ENCODE data around the gene NIP7. TPM values are rescaled to one million over a fixed set of nuclear protein-coding genes. Genes with fewer than 3 reads are reported as not detected.
A peak's percentile ranks its signal among the peaks of the same experiment; 100 is the strongest.
"Not testable (repeated sequence)": the region's sequence is repeated elsewhere in the genome, so short reads cannot be mapped to it uniquely, and the experiment has no call there.

NIP7 gene
- total RNA-seq, 2 experiments from 2014 or later: 43.3 to 47.1 TPM

GRCh38 chr16:69349536-69349935 is 10.0 kb downstream of the NIP7 start:
- ChIA-PET CTCF (no interaction called here), POLR2A (no interaction called here)
- peaks cover 9% of the 10 kb centered on the region for H3K4me1 Mint-ChIP-seq (ENCODE audit: low read depth)
- no peaks in the 10 kb centered on the region for H3K27me3 Mint-ChIP-seq
- intact Hi-C loops (cut with micrococcal nuclease): no loop called here
- H3K4me3 Mint-ChIP-seq: no peak overlapping the region
- H3K27ac Mint-ChIP-seq: no peak overlapping the region
- H3K36me3 Mint-ChIP-seq: peaks cover 26% of the 10 kb centered on the region
- no peak for DNase-seq
- no peaks in the 10 kb centered on the region for H3K9me3 Mint-ChIP-seq

GRCh38 chr16:69350536-69351133 is 11.1 kb downstream of the NIP7 start:
- H3K9me3 Mint-ChIP-seq: no peaks in the 10 kb centered on the region
- no peak overlapping the region for H3K27ac Mint-ChIP-seq
- ChIA-PET CTCF (no interaction called here), POLR2A (no interaction called here)
- H3K4me3 Mint-ChIP-seq: no peak overlapping the region
- peaks cover 6% of the 10 kb centered on the region for H3K4me1 Mint-ChIP-seq (ENCODE audit: low read depth)
- intact Hi-C loops (cut with micrococcal nuclease): no loop called here
- no peak for DNase-seq
- no peaks in the 10 kb centered on the region for H3K27me3 Mint-ChIP-seq
- peaks cover 28% of the 10 kb centered on the region for H3K36me3 Mint-ChIP-seq

- H3K9me3 Mint-ChIP-seq: no peaks in the 10 kb centered on the region
- ChIA-PET CTCF (no interaction called here), POLR2A (interaction anchor here (0.5 to 0.6 kb wide), 2 partner anchors 262 to 518 kb away, joined by 3 to 4 read pairs; no protein-coding TSS in a partner anchor)
- no peaks in the 10 kb centered on the region for H3K27me3 Mint-ChIP-seq
- intact Hi-C loops (cut with micrococcal nuclease): no loop called here
- H3K4me1 Mint-ChIP-seq (ENCODE audit: low read depth): no peaks in the 10 kb centered on the region
- H3K36me3 Mint-ChIP-seq: peaks cover 30% of the 10 kb centered on the region
- no peak for DNase-seq
- no peak within 1 kb of the TSS for H3K4me3 Mint-ChIP-seq
- no peak within 1 kb of the TSS for H3K27ac Mint-ChIP-seq
Observed at GRCh38 chr16:69351309-69352027, 11.9 kb downstream of the NIP7 start, which contains the start of gene TMED6. TSS of gene TMED6 (minus strand) at chr16:69351786. CDS start at chr16:69351753, 33 bp downstream.

DNA sequence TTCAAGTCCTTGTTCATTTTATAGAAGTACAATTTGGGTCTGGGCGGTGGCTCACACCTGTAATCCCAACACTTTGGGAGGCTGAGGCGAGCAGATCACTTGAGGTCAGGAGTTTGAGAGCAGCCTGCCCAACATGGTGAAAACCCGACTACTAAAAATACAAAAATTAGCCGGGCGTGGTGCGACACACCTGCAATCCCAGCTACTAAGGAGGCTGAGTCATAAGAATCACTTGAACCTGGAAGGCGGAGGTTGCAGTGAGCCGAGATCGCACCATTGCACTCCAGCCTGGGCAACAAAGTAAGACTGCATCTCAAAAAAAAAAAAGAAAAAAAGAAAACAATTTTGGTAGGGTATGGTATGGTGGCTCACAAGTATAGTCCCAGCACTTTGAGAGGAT is 20.5 kb downstream of the NIP7 start:
- not testable (repeated sequence) for DNase-seq, H3K27me3 Mint-ChIP-seq

DNA sequence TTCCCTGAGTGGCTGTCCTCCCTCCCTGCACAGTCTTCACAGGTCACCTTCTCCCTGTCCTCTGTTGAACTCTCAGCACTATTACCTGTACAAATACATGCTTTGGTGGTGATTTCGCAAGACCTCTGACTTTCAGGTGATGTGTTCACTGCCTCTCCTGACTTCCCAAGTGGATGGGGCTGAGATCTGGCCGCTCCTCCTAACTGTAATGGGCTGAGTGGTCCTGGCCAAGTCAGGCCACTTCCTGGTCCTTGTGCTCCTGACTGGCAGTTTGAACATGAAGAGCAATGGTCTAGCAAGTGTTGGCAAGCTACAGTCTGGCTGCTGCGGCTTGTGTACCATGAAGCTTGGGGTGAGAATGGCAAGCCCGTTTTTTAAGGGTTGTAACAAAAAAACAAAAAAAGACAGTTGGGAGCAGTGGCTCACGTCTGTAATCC is 23.7 kb downstream of the NIP7 start:
- H3K36me3 Mint-ChIP-seq: peaks cover 40% of the 10 kb centered on the region
- intact Hi-C loops (cut with micrococcal nuclease): no loop called here
- no peaks in the 10 kb centered on the region for H3K27me3 Mint-ChIP-seq
- no peak overlapping the region for H3K4me3 Mint-ChIP-seq
- H3K9me3 Mint-ChIP-seq: no peaks in the 10 kb centered on the region
- POLR2A ChIA-PET: no interaction called here
- CTCF ChIA-PET: no interaction called here
- no peak for DNase-seq
- H3K4me1 Mint-ChIP-seq (ENCODE audit: low read depth): peaks cover 18% of the 10 kb centered on the region
- no peak overlapping the region for H3K27ac Mint-ChIP-seq

More for the DNA sequence above, 20.5 kb downstream of the NIP7 start:
- H3K27ac Mint-ChIP-seq; H3K4me1 Mint-ChIP-seq (ENCODE audit: low read depth); H3K4me3 Mint-ChIP-seq; H3K9me3 Mint-ChIP-seq; intact Hi-C loops (cut with micrococcal nuclease); CTCF ChIA-PET; POLR2A ChIA-PET: not testable (repeated sequence)
- H3K36me3 Mint-ChIP-seq: peaks cover 26% of the 10 kb centered on the region

DNA sequence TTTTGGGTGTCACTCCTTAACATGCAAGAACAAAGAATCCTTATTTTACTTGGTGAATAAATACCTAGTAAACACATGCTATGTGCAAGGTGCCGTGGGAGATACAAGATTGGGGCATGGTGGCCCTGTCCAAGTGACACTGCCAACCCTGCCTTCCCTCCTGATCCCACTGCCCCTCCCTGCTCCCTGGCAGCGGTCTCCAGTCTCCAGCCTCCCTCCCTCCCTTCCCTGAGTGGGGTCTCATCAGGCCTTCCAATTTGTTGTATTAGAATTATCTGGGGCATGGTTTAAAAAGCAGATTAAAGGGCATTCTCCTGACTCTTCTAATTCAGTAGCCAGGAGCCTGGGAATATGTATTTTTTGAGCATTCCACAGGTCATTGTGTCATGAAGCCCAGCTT is 24.5 kb downstream of the NIP7 start:
- intact Hi-C loops (cut with micrococcal nuclease): no loop called here
- H3K27ac Mint-ChIP-seq: no peak overlapping the region
- H3K4me1 Mint-ChIP-seq (ENCODE audit: low read depth): peaks cover 18% of the 10 kb centered on the region
- H3K36me3 Mint-ChIP-seq: peaks cover 42% of the 10 kb centered on the region
- H3K9me3 Mint-ChIP-seq: no peaks in the 10 kb centered on the region
- H3K27me3 Mint-ChIP-seq: no peaks in the 10 kb centered on the region
- no peak overlapping the region for H3K4me3 Mint-ChIP-seq
- ChIA-PET POLR2A (no interaction called here), CTCF (interaction anchor here (1.1 kb wide), 1 partner anchor 52 kb away, joined by 3 read pairs; no protein-coding TSS in a partner anchor)
- DNase-seq: no peak

GRCh38 chr16:69365901-69366300 is 26.3 kb downstream of the NIP7 start:
- Mint-ChIP-seq H3K4me3 (no peak overlapping the region), H3K36me3 (peaks cover 56% of the 10 kb centered on the region), H3K27me3 (no peaks in the 10 kb centered on the region), H3K4me1 (ENCODE audit: low read depth) (peaks cover 18% of the 10 kb centered on the region), H3K9me3 (no peaks in the 10 kb centered on the region), H3K27ac (peak overlapping the region; percentile 85)
- intact Hi-C loops (cut with micrococcal nuclease): loop anchor here (2.0 kb wide), 1 partner anchor 15 kb away; no protein-coding TSS in a partner anchor
- POLR2A ChIA-PET: interaction anchor here (1.1 kb wide), 1 partner anchor 16 kb away, joined by 3 read pairs; no protein-coding TSS in a partner anchor
- DNase-seq: no peak
- CTCF ChIA-PET: no interaction called here

- POLR2A ChIA-PET: interaction anchor here (1.1 kb wide), 1 partner anchor 15 kb away, joined by 3 read pairs; no protein-coding TSS in a partner anchor
- intact Hi-C loops (cut with micrococcal nuclease): loop anchor here (2.0 kb wide), 1 partner anchor 14 kb away; no protein-coding TSS in a partner anchor
- DNase-seq: peak; percentile 71
- H3K36me3 Mint-ChIP-seq: peaks cover 56% of the 10 kb centered on the region
- H3K4me1 Mint-ChIP-seq (ENCODE audit: low read depth): peaks cover 18% of the 10 kb centered on the region
- peak overlapping the region; percentile 85 for H3K27ac Mint-ChIP-seq
- CTCF ChIA-PET: no interaction called here
- H3K27me3 Mint-ChIP-seq: no peaks in the 10 kb centered on the region
- no peak overlapping the region for H3K4me3 Mint-ChIP-seq
- H3K9me3 Mint-ChIP-seq: no peaks in the 10 kb centered on the region
Observed at GRCh38 chr16:69366431-69366830, 26.9 kb downstream of the NIP7 start.

- Mint-ChIP-seq H3K36me3 (peaks cover 62% of the 10 kb centered on the region), H3K4me1 (ENCODE audit: low read depth) (peaks cover 18% of the 10 kb centered on the region), H3K9me3 (no peaks in the 10 kb centered on the region), H3K27me3 (no peaks in the 10 kb centered on the region), H3K27ac (no peak overlapping the region), H3K4me3 (no peak overlapping the region)
- DNase-seq: no peak
- ChIA-PET CTCF (no interaction called here), POLR2A (no interaction called here)
- intact Hi-C loops (cut with micrococcal nuclease): loop anchor here (2.0 kb wide), 1 partner anchor 13 kb away; no protein-coding TSS in a partner anchor
Observed at GRCh38 chr16:69367980-69368379, 28.4 kb downstream of the NIP7 start.

DNA sequence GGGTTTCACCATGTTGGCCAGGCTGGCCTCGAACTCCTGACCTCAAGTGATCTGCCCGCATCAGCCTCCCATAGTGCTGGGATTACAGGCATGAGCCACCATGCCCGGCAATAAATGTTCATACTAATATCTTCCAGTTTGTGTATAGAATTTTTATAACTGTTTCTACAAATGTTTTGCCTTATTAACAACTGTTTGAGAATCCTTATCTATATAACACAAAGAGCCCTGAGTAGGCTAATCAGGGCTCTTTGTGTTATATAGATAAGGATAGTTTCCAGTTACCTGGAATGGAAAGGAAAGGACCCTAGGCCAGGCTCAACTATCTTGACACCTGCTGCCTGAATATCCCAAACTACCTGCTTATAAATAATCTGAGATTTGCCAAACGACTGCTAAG is 29.3 kb downstream of the NIP7 start:
- Mint-ChIP-seq H3K9me3 (no peaks in the 10 kb centered on the region), H3K27ac (no peak overlapping the region), H3K4me3 (no peak overlapping the region), H3K4me1 (ENCODE audit: low read depth) (peaks cover 21% of the 10 kb centered on the region), H3K36me3 (peaks cover 59% of the 10 kb centered on the region), H3K27me3 (no peaks in the 10 kb centered on the region)
- no peak for DNase-seq
- ChIA-PET POLR2A (no interaction called here), CTCF (no interaction called here)
- intact Hi-C loops (cut with micrococcal nuclease): no loop called here

GRCh38 chr16:69371564-69371963 is 32.0 kb downstream of the NIP7 start:
- no peaks in the 10 kb centered on the region for H3K9me3 Mint-ChIP-seq
- intact Hi-C loops (cut with micrococcal nuclease): no loop called here
- peaks cover 45% of the 10 kb centered on the region for H3K36me3 Mint-ChIP-seq
- CTCF ChIA-PET: no interaction called here
- H3K4me3 Mint-ChIP-seq: no peak overlapping the region
- POLR2A ChIA-PET: no interaction called here
- no peak for DNase-seq
- no peaks in the 10 kb centered on the region for H3K27me3 Mint-ChIP-seq
- H3K27ac Mint-ChIP-seq: no peak overlapping the region
- H3K4me1 Mint-ChIP-seq (ENCODE audit: low read depth): peaks cover 12% of the 10 kb centered on the region

DNA sequence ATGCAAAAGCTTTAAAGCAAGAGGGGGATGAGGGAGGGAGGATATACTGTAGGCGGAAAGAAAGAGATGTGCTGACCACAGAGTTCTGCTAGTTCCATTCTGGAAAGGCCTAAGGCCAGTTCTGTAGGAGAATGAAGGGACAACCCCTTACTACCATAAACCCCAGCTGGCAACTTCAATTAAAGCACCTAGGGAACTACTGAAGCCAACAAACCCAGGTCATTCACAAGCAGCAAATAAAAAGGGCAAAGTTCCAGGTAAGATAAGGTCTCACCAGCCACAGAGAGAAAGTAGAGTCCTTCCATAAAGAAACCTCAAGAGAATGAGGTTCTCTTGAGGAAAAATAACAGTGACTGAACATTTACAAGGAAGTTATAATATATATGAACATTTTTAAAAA is 33.4 kb downstream of the NIP7 start:
- POLR2A ChIA-PET: interaction anchor here (0.6 kb wide), 1 partner anchor 33 kb away, joined by 3 read pairs; no protein-coding TSS in a partner anchor
- H3K27ac Mint-ChIP-seq: no peak overlapping the region
- peaks cover 6% of the 10 kb centered on the region for H3K4me1 Mint-ChIP-seq (ENCODE audit: low read depth)
- no peaks in the 10 kb centered on the region for H3K27me3 Mint-ChIP-seq
- H3K36me3 Mint-ChIP-seq: peaks cover 39% of the 10 kb centered on the region
- no peaks in the 10 kb centered on the region for H3K9me3 Mint-ChIP-seq
- DNase-seq: no peak
- CTCF ChIA-PET: no interaction called here
- H3K4me3 Mint-ChIP-seq: no peak overlapping the region
- intact Hi-C loops (cut with micrococcal nuclease): no loop called here
